Dedifferentiated amniotic fluid mesenchymal stem cell (primary cell): ENCODE results near the gene ARL13A.
"Not testable (repeated sequence)": the region's sequence is repeated elsewhere in the genome, so short reads cannot be mapped to it uniquely, and the experiment has no call there.

Experiments used
- DNase-seq: peaks from one replicate; pipeline ENCODE4 v3.0.0-alpha.2; 2016; ENCODE audit errors: extremely low spot score

ARL13A gene

DNA sequence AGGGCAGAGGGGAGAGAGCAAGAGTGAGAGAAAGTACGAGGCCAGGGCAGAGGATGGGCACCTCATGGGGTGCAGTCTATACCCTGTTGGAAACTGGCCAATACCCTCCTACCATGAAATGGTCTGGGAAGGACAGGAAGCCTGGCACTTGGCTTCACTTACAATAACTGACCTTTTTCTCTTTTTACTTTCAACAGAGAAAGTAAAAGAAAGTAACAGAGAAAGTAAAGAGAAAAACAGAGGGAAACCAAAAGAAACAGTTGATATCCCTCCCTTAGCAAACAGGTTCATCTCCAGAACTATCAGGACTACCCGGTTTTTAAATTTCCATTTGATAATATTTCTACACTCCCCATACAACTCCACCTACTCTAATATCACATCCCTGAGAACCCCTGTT, 20.6 kb downstream of the ARL13A start:
- DNase-seq = no peak

DNA sequence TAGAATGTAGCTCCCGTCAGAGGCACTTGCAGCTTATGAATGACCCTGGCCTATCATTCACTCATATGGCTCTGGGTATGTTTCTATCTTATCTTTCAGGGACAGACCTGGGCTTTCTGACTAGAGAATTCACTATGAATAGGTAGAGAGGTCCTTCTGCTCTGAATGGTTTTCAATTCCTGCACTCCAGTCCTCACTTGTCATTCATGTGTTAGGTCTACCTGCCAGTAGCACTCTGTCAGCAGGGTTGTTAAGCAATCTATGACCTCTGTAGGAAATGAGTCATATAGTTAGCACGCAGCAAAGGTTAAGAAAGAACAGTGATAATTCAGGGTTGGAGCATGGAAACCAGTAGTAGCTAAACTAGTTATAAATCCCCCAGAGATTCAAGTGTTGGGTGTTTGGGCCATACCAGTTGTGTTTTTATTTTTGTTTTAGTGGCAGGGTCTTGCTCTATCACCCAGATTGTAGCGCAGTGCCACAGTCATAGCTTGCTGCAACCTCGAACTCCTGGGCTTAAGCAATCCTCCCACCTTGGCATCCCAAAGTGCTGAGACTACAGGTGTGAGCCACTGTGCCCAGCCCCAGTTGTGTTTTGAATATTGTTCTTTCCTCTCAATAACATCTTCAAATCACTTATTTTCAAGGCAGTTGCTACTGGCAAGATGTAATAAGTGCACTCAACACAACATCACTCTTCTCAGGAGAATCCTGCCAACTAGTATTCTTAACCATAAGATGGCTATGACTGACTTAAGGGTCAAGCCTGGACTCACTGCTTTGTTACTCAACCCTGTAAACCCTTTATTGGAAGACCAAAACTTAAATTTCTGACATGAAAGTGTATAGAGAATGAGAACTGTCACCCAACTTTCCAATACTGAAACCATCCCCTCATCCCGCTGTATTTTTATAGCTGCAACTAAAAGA, 25.1 kb downstream of the ARL13A start:
- no peak for DNase-seq

DNA sequence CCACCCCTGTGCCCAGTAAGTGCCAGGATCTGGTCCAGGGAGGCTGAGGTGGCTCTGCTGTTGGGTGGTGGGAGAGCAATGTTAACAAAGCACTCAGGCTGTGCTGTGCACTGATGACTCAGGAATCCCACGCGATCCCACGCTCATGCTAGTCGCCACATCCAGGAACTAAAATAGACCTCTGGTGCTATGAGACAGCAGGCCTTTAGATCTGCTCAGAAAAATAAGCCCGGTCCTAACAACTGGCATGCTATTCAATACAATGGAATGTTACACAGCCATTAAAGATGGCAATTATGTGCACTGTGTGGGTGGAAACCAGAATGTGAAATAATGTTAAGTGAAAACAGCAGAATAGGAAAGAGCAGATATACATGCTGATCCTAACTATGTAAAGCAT, 26.0 kb downstream of the ARL13A start:
- no peak for DNase-seq

DNA sequence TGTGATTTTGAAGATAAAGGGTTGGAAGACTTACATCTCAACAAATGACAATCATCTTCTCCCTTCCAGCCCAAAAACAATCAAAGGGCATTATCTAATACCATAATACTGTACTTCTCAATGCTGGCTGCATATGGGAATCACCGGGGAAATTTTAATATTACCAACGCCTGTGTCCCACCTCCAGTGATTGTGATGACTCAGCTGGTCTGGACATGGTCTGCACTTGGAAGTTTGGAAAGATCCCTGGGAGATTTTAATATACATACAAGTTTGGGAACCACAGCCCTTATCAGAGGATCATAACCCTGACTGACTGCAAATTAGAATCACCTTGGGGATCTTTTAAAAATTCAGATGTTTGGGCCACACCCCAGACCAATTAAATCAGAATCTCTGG, 29.9 kb downstream of the ARL13A start:
- DNase-seq = no peak

DNA sequence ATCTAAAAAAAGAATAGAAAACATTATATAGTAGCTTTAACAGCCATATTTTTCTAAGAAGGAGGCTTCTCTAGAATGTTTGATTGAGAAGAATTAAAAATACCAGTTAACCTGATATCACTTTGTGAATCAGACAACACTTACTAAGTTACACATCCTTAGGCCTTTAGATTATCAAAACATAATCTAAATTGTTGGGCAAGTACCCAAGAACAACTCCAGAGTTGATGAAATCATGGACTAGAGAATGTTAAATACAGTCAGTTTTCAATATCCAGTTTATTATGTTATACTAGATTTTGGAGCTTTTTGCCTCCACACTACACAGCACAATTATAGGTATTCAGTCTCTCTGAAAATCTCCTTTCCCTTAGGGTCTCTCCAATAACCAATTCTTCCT, 39.6 kb downstream of the ARL13A start:
- no peak for DNase-seq

DNA sequence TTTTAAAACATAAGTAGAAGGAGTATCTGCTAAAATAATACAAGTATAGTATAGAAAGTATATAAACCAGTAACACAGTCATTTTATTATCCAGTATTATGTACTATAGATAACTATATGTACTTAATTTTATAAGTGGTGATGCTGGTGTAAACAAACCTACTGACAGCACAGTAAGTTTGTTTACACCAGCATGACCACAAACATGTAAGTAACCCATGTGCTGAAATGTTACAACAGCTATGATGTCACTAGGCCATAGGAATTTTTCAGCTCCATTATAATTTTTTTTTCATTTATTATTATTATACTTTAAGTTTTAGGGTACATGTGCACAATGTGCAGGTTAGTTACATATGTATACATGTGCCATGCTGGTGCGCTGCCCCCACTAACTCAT, 42.5 kb downstream of the ARL13A start:
- not testable (repeated sequence) for DNase-seq

DNA sequence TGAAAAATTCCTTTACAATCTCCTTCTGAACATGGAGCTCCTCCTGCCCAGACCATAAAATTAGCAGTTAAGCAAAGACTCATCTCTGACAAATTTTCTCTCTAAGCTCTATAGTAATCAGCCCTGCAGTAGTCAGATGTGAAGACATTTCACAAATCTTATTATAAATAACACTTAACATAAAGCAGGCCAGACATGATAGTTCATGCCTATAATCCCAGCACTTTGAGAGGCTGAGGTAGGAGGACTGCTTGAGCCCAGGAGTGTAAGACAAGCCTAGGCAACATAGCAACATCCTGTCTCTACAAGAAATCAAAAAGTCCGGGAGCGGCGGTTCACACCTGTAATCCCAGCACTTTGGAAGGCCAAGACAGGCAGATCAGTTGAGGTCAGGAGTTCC, 52.5 kb downstream of the ARL13A start:
- no peak for DNase-seq

DNA sequence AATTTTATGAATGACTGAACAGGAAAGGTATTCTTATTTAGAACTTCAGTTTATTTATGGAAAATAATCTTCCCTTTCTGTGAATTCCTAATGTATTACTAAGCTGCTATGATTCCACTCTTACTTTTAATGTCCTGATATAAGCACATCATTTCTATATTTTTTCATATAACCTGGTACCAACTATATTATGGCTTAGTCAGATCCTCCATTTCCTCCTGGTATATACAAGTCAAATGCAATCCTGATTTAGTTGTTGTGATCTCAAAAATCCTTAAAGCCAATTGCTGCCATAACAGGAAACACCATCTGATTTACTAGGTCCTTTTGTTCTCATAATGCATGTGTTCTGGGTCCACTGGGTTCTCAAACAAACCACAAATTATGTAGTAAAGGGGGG, 55.6 kb downstream of the ARL13A start:
- DNase-seq = no peak

DNA sequence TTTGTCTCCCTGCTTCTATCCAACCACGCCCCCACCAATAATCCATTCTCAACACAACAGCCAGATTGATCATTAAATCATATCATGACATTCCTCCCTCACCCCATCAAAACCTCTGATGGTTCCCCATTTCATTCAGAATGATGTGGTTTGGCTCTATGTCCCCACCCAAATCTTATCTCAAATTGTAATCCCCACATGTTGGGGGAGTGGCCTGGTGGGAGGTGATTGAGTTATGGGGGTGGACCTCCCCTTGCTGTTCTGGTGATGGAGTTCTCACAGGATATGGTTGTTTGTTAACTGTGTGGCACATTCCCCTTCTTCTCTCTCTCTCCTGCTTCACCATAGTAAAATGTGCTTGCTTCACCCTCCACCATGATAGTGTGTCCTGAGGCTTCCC, 59.1 kb downstream of the ARL13A start:
- no peak for DNase-seq

DNA sequence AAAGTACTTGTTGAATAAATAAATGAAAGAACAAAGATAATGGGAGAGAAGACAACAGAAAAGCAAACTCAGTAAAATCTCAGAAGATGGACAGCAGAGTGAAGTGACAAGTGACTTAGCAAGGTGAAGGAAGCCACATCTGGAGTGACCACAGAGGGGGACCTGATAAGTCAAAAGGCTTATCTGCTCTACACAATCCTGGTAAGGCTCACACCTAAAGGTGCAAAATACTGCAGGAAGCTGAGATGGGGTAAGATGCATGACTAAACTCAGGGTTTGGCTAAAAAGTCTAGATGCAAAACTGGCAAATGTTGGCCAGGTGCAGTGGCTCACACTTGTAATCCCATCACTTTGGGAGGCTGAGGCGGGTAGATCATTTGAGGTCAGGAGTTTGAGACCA, 60.2 kb downstream of the ARL13A start:
- DNase-seq = no peak

DNA sequence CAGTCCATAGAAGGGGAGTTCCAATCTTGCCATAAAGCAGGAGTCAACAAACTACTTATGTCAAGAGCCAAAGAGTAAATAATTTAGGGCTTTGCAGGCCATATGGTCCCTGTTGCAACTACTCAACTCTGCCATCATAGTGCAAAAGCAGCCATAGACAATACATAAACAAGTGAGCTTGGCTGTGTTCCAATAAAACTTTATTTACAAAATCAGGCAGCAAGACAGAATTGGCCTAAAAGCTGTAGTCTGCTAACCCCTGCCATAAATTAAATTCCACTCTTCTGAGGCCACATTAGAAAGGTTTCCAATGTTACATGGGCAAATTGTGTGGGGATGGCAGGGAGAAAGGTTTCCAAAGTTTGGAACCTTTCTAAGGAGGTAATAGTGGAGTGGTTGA, 67.7 kb downstream of the ARL13A start:
- no peak for DNase-seq

DNA sequence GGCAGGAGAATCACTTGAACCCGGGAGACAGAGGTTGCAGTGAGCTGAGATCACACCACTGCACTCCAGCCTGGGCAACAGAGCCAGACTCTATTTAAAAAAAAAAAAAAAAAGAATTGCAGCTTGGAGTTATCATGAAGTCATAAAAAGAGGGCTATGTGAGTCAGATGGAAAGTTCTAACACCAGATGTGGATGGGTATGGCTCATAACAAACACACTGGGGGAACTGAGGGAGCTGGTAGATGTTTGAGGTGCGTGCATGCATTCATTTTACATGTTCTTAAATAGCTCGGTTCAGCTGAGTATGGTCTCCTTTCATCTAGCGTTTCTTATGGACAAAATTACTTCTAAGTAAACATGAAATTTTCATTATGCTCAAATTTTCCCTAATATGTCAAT, 70.7 kb downstream of the ARL13A start:
- DNase-seq = no peak
